AG09309 (cell line): ENCODE data around the gene OLA1.

ENCODE experiments used
- DNase-seq: peaks from one replicate; pipeline ENCODE4 v3.0.0-alpha.2; 2010; ENCODE audit warnings: low read depth
- H3K4me3 ChIP-seq: 2 replicates; pipeline ENCODE4 v1.5.1; 2011; ENCODE audit warnings: mild to moderate bottlenecking, low read depth, low read length, moderate library complexity; ENCODE audit not compliant: control insufficient read depth
- TF ChIP-seq, protein P1 (sequence below): IDR thresholded peaks from 2 replicates; pipeline ENCODE4 v1.5.1; 2011; ENCODE audit warnings: mild to moderate bottlenecking, low read depth, low read length, inconsistent platforms; ENCODE audit not compliant: insufficient read depth, control insufficient read depth; ENCODE audit errors: missing control alignments

OLA1 gene

DNA sequence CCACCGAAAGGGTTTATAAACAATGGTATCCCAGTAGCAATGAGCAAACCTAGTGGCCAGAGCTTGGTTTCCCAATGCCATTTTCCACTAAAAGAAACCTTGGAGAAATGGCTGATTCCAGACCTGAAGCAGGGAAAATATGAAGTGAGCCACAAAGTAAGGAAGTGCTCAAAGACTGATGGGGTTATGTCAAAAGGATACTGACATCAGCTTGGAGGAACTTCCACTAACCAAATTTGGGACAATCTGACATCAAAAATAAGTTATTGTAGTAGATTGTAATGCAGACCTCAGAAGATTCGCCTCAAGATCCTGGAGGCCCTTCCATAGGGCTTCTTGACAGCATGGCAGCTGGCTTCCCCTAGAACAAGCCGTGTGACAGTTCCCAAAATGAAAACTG, 203.8 kb downstream of the OLA1 start:
- TF ChIP-seq, protein P1, sequence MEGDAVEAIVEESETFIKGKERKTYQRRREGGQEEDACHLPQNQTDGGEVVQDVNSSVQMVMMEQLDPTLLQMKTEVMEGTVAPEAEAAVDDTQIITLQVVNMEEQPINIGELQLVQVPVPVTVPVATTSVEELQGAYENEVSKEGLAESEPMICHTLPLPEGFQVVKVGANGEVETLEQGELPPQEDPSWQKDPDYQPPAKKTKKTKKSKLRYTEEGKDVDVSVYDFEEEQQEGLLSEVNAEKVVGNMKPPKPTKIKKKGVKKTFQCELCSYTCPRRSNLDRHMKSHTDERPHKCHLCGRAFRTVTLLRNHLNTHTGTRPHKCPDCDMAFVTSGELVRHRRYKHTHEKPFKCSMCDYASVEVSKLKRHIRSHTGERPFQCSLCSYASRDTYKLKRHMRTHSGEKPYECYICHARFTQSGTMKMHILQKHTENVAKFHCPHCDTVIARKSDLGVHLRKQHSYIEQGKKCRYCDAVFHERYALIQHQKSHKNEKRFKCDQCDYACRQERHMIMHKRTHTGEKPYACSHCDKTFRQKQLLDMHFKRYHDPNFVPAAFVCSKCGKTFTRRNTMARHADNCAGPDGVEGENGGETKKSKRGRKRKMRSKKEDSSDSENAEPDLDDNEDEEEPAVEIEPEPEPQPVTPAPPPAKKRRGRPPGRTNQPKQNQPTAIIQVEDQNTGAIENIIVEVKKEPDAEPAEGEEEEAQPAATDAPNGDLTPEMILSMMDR: no peak
- H3K4me3 ChIP-seq: no peak overlapping the region
- no peak for DNase-seq

DNA sequence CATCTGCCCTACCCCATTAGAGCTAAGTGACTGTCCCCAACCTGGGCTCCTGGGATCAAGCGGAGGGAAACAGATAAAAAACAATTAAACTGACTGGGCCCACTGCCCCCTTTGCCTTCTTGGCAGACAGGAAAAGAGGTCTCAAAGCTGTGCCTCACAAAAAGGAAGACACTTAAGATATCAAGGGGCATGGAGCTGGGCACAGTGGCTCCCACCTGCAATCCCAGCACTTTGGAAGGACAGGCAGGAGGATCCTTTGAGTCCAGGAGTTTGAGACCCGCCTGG, 208.0 kb downstream of the OLA1 start:
- H3K4me3 ChIP-seq: no peak overlapping the region
- TF ChIP-seq, protein P1: no peak
- no peak for DNase-seq

DNA sequence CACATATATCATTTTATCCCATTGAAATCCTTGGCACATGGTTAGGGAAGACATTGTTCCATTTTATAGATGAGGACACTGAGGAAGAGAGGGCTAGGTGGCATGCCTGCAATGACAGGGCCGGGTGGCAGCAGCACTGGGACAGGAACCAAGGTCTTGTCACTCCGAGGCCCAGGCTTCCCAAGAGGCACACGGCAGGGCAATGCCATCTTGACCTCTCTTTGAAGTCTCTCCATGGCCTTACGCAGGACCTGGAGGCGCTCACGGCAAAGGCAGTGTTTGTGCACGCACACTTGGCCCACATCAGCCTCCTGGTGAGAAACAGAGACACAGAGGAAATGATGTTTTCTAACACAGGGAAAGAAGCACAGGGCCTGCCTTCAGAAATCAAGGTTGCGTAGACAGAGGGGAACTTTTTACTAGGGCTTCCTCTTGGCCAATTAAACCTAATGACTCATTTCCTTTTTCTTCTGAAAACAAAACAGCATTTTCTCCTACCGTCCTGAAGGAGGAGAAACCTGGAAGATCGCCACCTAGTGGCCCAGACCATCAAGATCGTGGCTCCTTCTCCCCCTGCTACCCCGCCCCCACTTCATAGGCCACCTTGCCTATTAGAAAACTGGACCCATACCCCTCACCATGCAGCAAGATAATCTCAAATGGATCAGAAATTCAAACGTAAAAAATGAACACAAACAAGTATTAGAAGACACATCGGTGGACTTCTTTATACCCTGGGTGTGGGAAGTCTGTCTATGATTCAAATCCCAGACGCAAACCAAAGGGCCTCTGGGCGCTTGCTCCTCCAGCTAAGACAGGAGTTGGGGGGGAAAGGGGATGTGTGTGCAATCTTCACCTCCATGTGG, 208.5 kb downstream of the OLA1 start:
- peak; percentile 88 for DNase-seq
- H3K4me3 ChIP-seq: no peak overlapping the region
- TF ChIP-seq, protein P1: peak; percentile 78

DNA sequence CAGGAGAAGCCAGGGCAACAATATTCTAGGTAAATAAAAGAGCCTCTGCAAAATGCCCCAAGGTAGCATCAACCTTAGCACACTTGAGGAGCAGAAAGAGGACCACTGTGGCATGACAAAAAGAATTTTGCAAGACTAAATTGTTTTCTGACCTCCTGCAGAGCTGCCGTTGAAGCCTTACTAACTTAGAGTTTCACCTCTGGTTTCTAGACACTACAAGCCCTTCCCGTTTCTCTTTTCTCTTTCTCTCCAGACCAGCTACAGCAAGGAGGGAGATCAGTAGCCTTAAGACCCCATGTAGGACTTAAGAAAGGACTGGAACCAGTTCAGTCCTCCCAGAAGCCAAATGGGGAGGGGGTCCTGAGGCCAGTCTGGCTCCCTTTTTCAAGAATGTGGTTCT, 209.9 kb downstream of the OLA1 start:
- TF ChIP-seq, protein P1: no peak
- H3K4me3 ChIP-seq: no peak overlapping the region
- DNase-seq: no peak

DNA sequence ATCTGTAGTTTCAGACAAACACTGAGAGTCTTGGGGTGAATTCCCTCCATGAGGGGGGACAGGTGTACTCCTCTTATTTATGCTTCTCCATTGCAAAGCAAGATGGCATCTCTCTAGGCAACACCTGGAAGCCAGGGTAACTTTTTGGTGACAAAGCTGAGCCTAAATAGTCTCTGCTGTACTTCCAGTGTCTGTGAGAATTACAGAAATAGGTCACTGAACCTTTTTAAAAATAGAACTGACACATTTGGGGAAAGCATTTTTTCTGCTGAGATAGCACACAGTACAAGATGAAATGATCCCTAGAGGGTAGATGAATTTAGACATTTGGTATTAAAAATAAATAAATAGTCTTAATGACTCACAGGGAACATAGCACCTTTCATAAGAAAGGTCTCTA, 211.5 kb downstream of the OLA1 start:
- TF ChIP-seq, protein P1: no peak
- no peak overlapping the region for H3K4me3 ChIP-seq
- DNase-seq: no peak

DNA sequence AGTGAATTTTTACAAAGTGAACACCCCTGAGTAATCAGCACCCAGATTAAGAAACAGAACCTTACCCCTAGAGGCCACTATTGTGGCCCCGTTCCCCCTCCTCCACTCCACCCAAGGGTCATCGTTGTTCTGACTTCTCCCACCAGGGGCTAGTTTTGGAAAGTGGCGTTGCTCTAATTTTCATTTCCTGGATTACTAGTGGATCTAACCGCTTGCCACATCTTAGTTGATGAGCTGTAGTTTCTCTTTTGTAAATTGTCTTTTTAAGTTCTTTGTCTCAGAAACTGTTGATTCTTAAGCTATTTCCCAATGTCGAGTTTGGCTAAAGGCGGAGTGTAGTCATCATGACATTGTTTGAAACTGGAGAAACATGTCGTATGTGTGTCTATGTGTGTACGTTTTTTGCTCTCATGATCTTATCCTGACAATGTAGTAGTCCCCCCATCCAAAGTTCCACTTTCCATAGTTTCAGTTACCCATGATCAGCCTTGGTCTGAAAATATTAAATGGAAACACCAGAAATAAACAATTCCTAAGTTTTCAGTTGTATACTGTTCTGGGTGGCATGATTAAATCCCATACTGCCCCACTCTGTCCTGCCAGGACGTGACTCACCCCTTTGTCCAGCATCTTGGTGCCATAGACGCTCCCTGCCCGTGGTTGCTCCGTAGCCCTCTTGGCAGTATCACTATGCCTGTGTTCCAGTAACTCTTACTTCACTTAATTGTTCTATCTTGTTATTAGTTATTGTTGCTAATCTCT, 212.2 kb downstream of the OLA1 start:
- peak overlapping the region; percentile 29 for H3K4me3 ChIP-seq
- TF ChIP-seq, protein P1: peak; percentile 57
- no peak for DNase-seq
